HG03025 (cell line): ENCODE results near the gene PTPN7.
"Not testable (repeated sequence)": the region's sequence is repeated elsewhere in the genome, so short reads cannot be mapped to it uniquely, and the experiment has no call there.

ENCODE experiments used
- ATAC-seq: cut with Tn5 transposase; IDR thresholded peaks from one replicate; pipeline ENCODE4 v1.9.1; 2021; ENCODE audit warnings: mild to moderate bottlenecking, moderate library complexity; ENCODE audit not compliant: unreplicated experiment, low FRiP score

Gene PTPN7

DNA sequence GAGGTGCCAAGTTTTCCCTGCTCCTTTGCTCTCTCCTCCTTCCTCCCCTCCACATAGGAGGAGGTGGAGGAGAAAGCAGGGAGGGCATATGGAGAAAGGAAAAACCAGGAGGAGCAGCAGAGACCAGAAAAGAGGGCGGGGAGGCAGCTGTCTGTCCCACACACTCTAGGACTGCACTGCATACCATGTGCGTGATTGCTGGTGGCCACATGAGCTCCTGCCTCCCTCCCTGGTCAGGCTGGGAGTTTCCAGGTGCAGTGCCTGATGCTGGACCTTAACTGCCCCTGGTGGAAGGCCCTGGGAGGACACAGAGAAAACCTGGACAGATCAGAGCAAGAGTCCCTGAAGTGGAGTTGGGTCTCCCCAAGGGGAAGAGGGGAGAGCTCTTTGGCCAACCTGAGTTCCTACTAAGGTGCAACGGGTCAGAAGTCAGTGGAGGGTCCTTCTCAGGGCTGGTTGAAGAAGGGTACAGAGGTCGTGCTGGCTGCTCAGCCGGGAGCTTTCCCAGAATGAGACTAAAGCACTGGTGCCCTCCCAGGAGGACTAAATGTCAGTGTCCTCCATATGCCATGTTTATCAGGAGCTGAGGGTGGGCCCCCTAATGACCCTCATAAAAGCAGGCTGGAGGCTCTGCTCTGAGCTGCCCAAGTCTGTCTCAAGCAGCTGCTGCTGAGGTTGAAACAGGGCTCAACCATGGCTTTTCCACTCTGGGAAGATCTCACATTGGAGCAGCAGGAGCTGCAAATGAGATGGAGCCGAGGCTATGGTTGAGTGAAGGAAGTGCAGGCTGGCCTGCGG, 29.7 kb upstream of the PTPN7 start:
- ATAC-seq = no peak

DNA sequence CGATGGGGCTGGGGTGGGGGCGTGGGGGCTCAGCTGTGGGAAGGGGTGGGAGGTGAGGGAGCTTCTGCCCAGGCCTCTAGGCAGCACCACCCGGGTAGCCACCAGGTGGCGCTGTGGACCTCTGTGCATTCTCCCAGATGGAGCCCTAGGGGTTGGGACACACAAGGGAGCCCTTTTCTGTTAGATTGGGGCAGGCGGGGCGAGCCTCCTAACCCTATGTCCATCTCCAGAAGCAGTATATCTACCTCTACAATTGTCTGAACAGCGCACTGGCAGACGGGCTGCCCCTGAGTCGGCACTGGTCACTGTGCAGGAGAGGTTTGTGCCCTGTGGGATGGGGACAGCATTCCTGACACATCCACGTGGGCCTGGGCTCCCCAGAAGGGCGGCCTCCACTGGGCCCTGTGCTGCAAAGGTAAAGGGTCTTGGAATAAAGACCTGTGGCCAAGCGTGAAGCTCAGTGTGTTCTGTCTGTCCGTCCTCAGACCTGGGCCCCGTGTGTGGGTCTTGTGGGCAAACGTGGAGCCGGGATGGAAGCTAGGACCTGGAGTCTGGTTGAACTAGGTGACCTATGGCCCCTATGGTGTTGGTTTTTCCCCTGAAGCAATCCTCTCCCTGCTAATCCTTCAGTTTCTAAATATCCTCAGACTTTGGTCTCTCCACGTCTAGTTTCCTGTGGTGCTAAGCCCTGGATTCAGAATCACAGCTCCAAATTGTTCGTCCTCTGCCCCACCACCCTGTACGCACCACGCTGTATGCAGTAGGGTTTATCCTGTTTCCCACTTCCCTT, 28.8 kb upstream of the PTPN7 start:
- no peak for ATAC-seq

DNA sequence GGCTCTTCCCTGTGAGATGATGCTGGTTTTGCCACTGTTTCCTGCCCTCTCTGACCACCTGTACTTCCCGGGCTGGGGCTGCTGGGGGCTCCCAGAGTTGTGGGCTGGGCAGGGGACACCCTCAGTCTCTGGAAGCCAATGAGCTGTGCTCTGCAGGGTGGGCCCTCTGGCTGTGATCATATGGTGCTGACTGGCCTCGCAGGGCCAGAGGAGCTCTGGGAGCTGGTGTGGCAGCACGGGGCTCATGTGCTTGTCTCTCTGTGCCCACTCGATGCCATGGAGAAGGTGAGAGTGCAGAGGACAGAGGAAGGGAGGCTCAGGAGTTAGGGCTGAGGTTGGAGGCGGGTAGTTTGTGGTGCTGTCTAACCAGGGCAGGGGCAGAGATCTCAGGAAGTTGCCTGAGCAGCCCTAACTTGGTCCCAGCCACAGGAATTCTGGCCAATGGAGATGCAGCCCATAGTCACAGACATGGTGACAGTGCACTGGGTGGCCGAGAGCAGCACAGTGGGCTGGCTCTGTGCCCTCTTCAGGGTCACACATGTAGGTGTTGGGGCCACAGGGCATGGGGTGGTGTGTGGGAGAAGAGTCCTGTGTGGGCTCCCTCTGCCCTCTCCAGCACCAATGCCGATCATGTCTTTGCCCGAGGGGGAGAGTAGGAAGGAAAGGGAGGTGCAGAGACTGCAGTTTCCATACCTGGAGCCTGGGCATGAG, 27.4 kb upstream of the PTPN7 start:
- ATAC-seq = no peak

DNA sequence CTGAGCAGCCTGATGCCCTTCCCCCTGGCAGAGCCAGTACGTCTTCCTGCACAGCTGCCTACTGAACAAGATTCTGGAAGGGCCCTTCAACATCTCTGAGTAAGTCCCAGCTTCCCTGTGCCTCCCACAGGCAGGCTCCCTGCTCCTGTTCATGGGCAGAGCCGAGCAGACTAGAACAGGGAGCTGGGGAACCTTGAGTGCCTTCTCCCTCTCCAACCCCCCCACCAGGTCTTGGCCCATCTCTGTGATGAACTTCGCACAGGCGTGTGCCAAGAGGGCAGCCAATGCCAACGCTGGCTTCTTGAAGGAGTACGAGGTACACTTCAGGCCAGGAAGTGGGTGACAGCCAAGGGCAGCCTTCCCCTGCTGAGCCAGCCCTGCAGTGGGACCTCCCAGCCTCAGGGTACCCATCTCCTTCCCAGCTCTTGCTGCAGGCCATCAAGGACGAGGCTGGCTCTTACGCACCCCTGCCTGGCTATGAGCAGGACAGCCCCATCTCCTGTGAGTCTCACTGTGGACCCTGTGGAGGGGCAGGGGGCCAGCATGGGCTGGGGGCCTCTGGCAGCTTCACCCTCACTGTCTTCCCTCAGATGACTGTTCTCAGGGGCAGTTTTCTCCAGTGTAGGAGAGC, 26.8 kb upstream of the PTPN7 start:
- no peak for ATAC-seq

DNA sequence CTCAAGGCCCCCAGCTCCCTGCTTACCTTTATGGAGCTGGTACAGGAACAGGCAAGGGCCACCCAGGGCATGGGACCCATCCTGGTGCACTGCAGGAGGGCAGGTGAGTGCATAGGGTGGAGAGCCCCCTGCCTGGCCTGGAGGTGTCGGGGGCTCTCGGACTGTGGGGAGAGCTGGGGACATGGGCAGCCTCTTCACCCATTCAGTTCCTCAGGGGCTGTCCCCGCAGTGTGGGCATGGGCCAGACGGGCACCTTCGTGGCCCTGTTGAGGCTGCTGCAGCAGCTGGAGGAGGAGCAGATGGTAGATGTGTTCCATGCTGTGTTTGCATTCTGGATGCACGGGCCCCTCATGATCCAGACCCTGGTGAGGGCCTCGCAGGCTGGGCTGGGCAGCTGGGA, 25.9 kb upstream of the PTPN7 start:
- no peak for ATAC-seq

DNA sequence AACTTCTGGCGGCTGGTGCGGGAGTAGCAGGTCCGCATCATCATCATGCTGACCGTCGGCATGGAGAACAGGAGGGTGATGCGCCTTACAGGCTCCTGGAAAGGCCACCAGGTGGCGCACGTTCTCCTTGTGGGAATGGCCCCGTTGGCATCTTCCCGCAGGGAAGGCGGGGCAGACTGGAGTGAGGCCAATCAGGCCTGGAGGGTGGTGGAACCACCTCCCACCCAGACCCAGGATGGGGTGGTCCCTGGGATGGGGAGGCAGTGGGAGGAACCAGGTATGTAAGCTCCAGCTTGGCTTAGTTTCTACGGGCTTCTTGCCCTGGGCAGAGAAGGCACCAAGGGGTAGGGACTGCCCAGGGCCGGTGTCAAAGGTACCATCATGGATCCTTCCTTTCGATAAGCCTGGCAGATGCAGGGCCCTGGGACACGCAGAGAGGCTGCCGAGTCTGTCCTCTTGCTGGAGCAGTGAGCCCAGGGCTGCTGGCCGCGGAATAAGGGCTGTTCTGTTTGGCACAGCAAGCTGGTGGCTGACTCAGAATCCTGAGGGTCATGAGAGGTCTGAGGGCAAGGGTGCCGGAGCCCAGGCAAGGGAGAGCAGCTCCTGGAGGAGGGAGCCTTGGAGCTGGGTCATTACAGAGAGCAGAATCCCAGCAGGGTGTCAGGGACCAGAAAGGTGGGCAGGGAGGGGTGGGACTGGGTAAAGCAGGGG, 24.5 kb upstream of the PTPN7 start:
- no peak for ATAC-seq

DNA sequence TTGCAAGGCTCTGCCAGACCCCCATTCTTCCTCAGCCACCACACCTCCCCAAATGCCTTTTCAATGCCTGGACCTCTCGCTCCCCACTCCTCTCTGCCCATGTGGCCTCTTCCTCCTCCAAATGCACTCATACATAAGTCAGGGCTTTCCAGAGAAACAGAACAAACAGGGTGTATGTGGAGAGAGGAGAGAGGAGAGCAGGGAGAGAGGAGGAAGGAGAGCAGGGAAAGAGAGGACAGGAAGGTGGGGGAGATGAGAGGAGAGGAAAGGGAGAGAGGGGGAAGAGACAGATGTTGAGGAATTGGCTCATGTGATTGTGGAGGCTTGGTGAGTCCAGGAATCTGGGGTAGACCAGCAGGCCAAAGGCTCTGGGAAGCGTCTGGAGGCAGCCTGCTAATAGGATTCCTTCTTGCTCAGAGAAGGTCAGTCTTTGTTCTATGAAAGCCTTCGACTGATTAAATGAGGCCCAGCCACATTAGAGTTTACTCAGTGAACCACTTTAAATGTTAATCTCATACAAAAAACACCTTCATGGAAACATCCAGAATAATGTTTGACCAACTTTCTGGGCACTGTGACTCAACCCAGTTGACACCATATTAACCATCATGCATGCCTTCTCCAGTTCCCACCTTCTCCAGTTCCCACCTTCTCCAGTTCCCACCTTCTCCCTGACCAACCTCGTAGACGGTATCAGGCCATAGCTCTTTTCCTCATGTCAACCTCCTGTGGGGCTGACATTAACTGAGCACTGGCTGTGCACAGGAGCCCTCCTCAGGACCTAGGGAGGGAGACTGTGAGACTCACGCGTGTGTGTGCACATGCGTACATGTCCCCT, 21.9 kb upstream of the PTPN7 start:
- ATAC-seq = no peak

DNA sequence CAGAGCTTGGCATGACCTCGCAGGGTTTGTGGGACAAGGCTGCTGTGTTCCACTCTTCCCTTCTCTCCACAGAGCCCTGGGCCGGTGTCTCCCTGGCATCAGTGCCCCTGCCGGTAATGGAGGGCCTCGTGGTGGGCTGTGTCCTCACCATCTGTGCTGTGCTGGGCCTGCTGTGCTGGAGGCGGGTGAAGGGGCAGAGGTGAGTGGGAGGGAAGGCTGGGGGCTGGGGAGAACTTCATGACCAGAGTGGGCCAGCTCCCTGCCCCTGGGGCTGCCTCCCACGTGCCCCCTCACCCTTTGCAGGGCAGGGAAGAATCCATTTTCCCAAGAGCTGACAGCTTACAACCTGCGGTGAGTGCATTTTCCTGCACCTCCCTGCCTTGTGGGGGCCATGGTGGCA, 21.2 kb upstream of the PTPN7 start:
- no peak for ATAC-seq

DNA sequence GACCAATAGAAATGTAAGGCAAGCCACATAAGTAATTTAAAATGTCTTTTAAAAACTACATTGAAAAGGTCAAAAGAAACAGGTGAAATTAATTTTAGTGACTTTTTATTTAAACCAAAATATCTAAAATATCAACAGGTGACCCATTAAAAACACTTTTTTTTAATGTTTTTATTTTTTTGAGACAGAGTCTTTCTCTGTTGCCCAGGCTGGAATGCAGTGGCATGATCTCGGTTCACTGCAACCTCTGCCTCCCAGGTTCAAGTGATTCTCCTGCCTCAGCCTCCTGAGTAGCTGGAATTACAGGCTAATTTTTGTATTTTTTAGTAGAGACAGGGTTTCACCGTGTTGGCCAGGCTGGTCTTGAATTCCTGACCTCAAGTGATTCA, 20.3 kb upstream of the PTPN7 start:
- ATAC-seq = not testable (repeated sequence)

DNA sequence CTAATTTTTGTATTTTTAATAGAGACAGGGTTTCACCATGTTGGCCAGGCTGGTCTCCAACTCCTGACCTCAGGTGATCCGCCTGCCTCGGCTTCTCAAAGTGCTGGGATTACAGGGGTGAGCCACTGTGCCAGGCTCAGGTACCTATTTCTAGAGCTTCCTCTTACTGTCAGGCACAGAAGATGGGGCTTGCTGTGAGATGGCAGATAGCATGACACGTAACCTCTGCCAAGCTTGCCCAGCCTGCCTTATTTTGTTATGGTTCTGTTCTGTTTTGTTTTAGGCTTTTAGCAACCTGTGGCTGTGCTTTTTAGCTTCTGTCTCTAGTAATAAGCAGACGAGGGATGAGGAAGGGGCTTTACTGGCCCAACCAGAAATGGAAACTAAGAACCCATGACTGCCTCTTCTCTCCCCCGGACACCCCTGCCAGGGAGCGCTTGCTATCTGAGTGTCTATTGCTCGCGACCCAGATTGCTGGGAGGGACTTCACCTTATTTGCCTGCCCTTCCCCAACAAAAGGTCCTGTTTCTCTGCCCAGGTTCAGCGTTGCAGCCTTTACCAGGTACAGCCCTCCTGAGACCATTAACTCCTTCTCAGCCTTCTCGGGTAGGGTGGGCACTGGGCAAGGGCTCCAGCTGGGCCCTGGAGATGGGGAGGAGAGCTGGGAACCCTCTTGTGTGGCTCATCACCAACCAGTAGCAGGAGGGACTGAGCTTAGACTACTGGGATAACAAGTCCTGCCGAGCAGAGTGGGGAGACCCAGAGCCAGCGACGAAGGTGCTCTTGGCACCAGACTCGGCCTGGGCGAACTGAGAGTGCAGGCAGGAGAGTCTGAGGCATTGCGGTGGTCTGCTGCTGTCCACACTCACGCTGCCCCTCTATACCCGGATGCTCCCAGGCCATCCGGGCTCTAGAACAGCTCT, 19.7 kb upstream of the PTPN7 start:
- no peak for ATAC-seq

DNA sequence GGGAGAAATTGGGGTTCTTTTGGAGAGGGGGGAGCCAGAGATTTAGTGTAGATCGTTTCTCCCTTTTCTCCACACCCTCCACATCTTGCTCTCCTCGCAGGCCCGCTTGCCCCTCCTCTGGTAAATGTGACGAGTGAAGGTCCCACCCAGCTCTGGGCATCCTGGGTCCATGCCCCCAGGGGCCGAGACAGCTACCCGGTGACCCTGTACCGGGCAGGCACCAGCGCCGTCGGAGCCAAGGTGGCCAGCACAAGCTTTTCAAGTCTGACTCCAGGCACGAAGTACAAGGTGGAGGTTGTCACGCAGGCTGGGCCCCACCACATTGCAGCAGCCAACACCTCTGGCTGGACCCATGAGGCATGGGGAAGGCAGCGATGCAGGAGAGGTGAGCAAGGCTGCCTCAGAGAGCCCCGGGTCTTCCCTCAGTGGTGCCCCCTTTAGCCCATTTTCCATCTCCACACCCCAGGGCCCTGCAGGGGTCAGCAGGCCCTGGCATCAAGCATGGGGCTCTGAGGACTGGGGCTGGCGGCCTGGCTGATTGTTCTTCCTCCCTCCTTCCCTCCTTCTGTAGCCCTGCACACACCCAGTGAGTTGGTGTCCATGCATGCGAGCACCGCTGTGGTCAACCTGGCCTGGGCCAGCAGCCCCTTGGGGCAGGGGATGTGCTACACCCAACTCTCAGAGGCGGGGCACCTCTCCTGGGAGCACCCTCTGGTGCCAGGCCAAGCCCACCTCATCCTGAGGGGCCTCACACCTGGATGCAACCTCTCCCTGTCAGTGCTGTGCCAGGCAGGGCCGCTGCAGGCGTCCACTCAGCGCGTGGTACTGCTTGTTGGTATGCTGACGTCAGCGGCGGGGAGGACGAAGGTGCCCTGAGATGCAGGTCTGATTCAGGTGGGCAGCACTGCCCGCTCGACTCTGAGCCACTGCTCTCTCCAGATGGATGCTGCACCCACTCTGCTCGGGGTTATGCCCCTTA, 16.8 kb upstream of the PTPN7 start:
- ATAC-seq = no peak

DNA sequence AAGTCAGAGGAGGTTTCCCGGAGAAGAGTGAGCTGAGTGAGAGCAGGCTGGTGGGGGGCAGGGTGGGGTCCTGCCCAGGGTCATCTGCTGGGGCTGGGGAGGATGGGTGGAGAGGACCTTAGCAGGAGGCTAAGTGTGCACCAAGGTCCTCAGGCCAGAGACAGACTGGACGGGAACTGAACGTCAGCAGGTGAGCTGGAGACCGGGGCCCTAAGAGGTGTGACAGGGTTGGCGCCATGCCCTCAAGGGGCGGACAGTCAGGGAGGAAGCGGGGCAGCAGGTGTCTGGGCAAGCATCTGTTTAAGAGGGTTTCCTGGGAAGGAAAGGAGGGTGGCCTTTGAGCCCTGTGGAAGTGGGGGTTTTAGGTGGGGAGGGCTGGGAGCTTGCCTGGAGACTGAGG, 13.6 kb upstream of the PTPN7 start:
- ATAC-seq = no peak

DNA sequence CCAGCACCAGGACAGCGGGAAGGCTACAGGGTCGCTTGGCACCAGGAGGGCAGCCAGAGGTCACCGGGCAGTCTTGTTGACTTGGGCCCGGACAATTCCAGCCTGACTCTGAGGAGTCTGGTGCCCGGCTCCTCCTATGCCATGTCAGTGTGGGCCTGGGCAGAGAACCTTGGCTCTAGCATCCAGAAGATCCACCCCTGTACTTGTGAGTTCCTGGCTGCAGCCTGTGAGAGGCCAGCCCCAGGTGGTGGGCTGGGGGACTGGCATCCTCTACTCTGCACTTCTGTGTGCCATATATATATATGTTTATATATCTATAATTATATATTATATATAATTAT, 11.6 kb upstream of the PTPN7 start:
- no peak for ATAC-seq

DNA sequence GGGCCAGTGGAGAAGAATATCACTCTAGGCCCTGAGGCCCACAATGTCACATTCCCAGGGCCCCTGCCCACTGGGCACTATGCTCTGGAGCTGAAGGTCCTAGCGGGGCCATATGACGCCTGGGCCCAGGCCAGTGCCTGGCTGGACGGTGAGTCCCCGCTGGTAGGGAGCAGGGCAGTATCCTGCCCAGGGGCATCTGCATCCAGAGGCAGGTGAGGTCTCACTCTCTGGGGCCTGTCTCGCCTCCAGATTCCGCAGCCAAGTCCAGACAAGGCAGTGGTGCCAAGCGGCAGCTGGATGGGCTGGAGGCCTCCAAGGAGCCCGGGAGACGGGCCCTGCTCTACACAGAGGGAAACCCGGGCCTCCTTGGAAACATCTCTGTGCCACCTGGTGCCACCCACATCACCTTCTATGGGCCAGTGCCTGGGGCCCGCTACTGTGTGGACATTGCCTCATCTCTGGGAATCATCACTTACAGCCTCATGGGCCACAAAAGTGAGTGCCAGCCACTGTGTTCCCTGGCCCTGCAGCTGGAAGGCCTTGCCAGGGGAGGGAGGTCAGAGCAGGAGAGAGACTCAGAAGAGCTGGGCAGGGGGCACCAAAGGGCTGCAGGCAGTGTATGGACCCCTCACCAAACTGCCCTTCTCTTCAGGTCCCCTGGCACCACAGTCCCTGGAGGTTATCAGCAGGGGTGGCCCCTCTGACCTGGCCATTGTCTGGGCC, 11.1 kb upstream of the PTPN7 start:
- ATAC-seq = no peak

DNA sequence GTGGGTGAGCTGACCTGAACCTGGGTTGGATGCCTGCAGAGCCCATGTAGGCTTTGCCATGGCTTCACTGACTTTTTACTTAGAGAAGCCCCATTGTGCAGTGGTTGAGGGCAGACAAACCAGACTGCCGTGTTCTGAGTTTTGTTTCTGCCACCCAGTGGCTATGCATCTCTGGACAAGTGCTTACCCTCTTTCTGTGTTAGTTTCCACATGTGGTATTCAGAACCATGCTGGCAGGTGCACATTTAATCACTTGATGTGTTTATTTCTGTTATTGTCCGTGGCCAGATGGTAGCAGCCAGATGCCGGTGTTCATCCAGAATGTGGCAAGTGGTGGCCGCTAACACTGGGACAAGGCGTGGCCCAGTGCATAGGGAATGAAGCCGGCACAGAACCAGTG, 10.3 kb upstream of the PTPN7 start:
- no peak for ATAC-seq

DNA sequence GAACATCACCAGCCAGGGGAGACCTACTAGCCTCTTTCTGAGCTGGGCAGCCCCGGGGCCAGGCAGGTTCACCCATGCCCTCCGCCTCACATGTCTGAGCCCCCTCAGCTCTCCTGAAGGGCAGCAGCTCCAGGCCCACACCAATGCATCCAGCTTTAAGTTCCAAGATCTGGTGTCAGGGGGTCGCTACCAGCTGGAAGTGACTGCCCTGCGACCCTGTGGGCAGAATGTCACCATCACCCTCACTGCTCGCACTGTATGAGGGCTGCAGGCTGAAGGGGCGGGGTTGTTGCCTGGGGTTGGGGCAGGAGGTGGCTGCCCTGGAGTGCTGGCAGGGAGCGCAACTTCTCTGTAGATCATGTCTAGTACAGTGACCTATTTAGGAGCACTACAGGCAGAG, 8.5 kb upstream of the PTPN7 start:
- no peak for ATAC-seq
